ENCODE results near the gene ZCCHC24.

Gene ZCCHC24

GRCh38 chr10:79417266-79417665 is 28.2 kb downstream of the ZCCHC24 start:
- H3K27ac ChIP-seq = no peak overlapping the region
- no peak for TF ChIP-seq ZFX (IDR thresholded peaks at IDR 0.05)
- no peak for TF ChIP-seq CTCF (conservative IDR thresholded peaks at IDR 0.05)

GRCh38 chr10:79416578-79417255 is 28.7 kb downstream of the ZCCHC24 start:
- TF ChIP-seq ZFX (IDR thresholded peaks at IDR 0.05) (no peak), CTCF (conservative IDR thresholded peaks at IDR 0.05) (no peak)
- H3K27ac ChIP-seq = no peak overlapping the region

- TF ChIP-seq ZFX (IDR thresholded peaks at IDR 0.05) (no peak), CTCF (conservative IDR thresholded peaks at IDR 0.05) (no peak)
- H3K27ac ChIP-seq = no peak overlapping the region
Measured at GRCh38 chr10:79415736-79416577, 29.5 kb downstream of the ZCCHC24 start.

GRCh38 chr10:79414714-79415113 is 30.7 kb downstream of the ZCCHC24 start:
- TF ChIP-seq ZFX (IDR thresholded peaks at IDR 0.05) (no peak), CTCF (conservative IDR thresholded peaks at IDR 0.05) (no peak)
- H3K27ac ChIP-seq = no peak overlapping the region

GRCh38 chr10:79413196-79413595 is 32.2 kb downstream of the ZCCHC24 start:
- H3K27ac ChIP-seq = no peak overlapping the region
- TF ChIP-seq CTCF (conservative IDR thresholded peaks at IDR 0.05) = no peak

- no peak for TF ChIP-seq ZFX (IDR thresholded peaks at IDR 0.05)
- no peak for TF ChIP-seq CTCF (conservative IDR thresholded peaks at IDR 0.05)
- no peak overlapping the region for H3K27ac ChIP-seq
Measured at GRCh38 chr10:79412516-79412915, 32.9 kb downstream of the ZCCHC24 start.
